Activated B cell treated with CpG ODN at 0.5 μM for 24 hours (primary cell): ENCODE results near the gene TPM1. TPM values are rescaled to one million over a fixed set of nuclear protein-coding genes. Genes with fewer than 3 reads are reported as not detected.

ENCODE experiments used
- ATAC-seq: fragments of 200-7000 bp; cut with Tn5 transposase; one replicate; pipeline ENCODE4 v1.10.0; 2021; ENCODE audit warnings: low read depth, mild to moderate bottlenecking, moderate library complexity
- CTCF ChIA-PET: fragments of 350-600 bp; sonication (Branson Sonifier 250); formaldehyde crosslinking; loops from one replicate; lab custom pipeline; 2021; ENCODE audit warnings: antibody characterized with exemption; lab: Charles Lee
- POLR2A ChIA-PET: fragments of 350-600 bp; sonication (Branson Sonifier 250); formaldehyde crosslinking; loops from one replicate; lab custom pipeline; 2021; ENCODE audit warnings: antibody characterized with exemption; lab: Charles Lee
- DNase-seq: peaks from one replicate; pipeline ENCODE4 v3.0.0; 2022
- H3K27ac Mint-ChIP-seq: one replicate; pipeline ENCODE4 v1.8.0; 2020; ENCODE audit warnings: mixed read lengths
- H3K27me3 Mint-ChIP-seq: one replicate; pipeline ENCODE4 v1.8.0; 2021; ENCODE audit warnings: mixed read lengths
- H3K36me3 Mint-ChIP-seq: one replicate; pipeline ENCODE4 v1.8.0; 2021; ENCODE audit warnings: low read depth, mixed read lengths
- H3K4me1 Mint-ChIP-seq: one replicate; pipeline ENCODE4 v1.8.0; 2021; ENCODE audit warnings: mixed read lengths
- H3K4me3 Mint-ChIP-seq: one replicate; pipeline ENCODE4 v1.8.0; 2020; ENCODE audit warnings: mild to moderate bottlenecking, mixed read lengths
- H3K9me3 Mint-ChIP-seq: one replicate; pipeline ENCODE4 v1.8.0; 2020; ENCODE audit warnings: mixed read lengths
- intact Hi-C: fragments of 100-400 bp; cut with micrococcal nuclease; formaldehyde crosslinking; loops from one replicate; pipeline ENCODE4 v1.15.1; 2024
- total RNA-seq: library from RNA; stranded (reverse); gene quantifications from 2 replicates; pipeline ENCODE4 v1.2.3, GENCODE V29; 2022
- TF ChIP-seq, protein P1 (sequence below): fragments of 200-600 bp; IDR thresholded peaks from one replicate; pipeline ENCODE4 v1.8.0; 2022; ENCODE audit warnings: antibody characterized with exemption, mild to moderate bottlenecking

The TPM1 gene
- total RNA-seq, 1 donor from 2014 or later = 7.8 TPM

DNA sequence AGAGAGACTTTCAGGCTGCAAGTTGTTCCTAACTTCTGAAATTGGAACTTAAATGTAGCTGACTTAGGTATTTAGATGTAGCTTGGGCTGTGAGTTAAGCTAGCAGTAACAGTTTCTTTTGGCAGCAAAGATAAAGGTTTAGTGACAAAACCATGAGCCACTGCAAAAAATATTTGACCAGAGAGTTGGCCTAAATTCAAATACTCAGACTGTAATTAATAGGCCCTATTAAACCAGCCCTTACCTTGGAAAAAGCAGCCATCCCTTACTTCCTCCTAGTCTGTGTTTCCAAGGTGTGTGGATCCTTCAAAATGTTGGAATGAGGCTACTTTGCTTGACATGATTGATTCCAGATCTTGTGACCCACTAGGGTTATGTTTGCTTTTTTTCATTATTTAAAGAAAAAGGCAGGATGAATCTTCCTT is 8.2 kb downstream of the TPM1 start:
- H3K9me3 Mint-ChIP-seq = no peaks in the 10 kb centered on the region
- peaks cover 19% of the 10 kb centered on the region for H3K4me1 Mint-ChIP-seq
- no peak overlapping the region for H3K27ac Mint-ChIP-seq
- CTCF ChIA-PET = no interaction called here
- intact Hi-C loops = no loop called here
- no peak for ATAC-seq
- POLR2A ChIA-PET = no interaction called here
- H3K4me3 Mint-ChIP-seq = no peak overlapping the region
- peaks cover 10% of the 10 kb centered on the region for H3K27me3 Mint-ChIP-seq
- DNase-seq = no peak
- TF ChIP-seq, protein P1, sequence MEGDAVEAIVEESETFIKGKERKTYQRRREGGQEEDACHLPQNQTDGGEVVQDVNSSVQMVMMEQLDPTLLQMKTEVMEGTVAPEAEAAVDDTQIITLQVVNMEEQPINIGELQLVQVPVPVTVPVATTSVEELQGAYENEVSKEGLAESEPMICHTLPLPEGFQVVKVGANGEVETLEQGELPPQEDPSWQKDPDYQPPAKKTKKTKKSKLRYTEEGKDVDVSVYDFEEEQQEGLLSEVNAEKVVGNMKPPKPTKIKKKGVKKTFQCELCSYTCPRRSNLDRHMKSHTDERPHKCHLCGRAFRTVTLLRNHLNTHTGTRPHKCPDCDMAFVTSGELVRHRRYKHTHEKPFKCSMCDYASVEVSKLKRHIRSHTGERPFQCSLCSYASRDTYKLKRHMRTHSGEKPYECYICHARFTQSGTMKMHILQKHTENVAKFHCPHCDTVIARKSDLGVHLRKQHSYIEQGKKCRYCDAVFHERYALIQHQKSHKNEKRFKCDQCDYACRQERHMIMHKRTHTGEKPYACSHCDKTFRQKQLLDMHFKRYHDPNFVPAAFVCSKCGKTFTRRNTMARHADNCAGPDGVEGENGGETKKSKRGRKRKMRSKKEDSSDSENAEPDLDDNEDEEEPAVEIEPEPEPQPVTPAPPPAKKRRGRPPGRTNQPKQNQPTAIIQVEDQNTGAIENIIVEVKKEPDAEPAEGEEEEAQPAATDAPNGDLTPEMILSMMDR = no peak
- peaks cover 2% of the 10 kb centered on the region for H3K36me3 Mint-ChIP-seq

DNA sequence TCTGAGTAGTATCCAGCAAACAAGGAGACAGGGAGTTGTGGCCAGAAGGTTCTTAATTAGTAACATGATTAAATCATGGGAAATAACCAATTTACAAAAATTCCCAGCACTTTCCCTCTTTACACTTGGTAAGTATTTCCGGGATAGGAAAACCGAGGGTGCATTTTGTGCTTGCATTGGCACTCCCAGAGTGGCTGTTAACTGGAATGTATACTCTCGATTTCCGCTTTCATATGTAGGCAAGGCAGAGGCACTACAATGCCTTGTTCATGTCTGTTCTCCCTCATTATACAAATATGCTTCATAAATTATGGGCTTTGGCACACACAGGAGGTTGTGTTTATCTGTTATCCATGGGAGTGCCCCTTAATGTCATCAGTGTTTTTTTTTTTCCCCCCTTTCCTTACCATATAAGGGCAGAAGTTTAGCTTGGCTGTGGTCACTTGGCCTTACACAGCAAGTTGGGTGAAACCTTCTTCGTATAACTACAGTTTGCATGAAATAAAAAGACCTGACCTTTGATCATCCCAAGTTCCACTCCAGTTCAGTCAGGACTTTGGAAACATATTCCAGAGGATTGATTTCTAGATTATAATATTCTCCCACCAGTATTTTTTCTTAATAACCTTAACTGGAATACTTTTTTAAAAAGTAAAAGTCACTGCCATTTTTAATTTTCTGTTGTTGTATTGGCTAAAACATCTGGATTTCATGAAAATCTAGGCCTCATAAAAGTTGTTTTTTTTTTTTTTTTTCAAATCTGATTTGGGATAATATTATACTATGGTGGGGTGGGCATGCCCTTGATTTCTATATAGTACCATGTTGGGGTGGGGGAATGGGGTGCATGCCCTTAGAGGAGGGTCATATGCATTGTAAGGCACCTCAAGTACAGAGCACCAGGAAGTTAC is 8.9 kb downstream of the TPM1 start:
- Mint-ChIP-seq H3K4me3 (no peak overlapping the region), H3K36me3 (peaks cover 2% of the 10 kb centered on the region), H3K4me1 (peaks cover 19% of the 10 kb centered on the region), H3K27me3 (peaks cover 6% of the 10 kb centered on the region), H3K9me3 (no peaks in the 10 kb centered on the region), H3K27ac (no peak overlapping the region)
- CTCF ChIA-PET = no interaction called here
- POLR2A ChIA-PET = no interaction called here
- DNase-seq (no peak), ATAC-seq (no peak)
- intact Hi-C loops = no loop called here
- TF ChIP-seq, protein P1 = no peak

DNA sequence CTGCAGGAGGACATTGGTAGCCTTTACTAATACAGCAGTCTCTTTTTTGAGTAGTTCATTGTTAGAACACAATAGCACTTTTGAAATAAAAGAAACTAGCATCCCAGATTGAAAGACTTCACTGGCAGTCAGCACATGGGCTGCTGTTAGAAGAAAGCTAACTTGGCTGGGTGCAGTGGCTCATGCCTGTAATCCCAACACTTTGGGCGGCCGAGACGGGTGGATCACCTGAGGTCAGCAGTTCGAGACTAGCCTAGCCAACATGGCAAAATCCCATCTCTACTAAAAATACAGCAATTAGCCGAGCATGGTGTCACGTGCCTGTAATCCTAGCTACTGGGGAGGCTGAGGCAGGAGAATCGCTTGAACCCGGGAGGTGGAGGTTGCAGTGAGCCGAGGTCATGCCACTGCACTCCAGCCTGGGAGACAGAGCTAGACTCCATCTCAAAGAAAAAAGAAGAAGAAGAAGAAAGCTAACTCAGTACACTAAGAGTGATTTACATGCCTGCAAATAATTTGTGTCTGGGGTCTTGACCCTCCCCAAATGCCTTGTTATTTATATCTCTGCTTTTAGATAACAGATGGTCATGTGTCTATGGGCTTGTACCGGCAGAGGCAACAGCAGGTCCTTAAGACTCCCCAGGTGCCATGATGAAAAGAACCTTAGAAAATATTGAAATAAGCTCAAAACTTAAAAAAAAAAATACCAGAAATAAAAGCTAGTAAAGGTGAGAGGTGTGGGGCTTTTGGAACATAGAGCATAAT is 9.7 kb downstream of the TPM1 start:
- H3K27ac Mint-ChIP-seq = no peak overlapping the region
- peaks cover 16% of the 10 kb centered on the region for H3K4me1 Mint-ChIP-seq
- H3K36me3 Mint-ChIP-seq = peaks cover 2% of the 10 kb centered on the region
- intact Hi-C loops = no loop called here
- H3K27me3 Mint-ChIP-seq = no peaks in the 10 kb centered on the region
- no peak for ATAC-seq
- TF ChIP-seq, protein P1 = no peak
- DNase-seq = no peak
- POLR2A ChIA-PET = no interaction called here
- no peak overlapping the region for H3K4me3 Mint-ChIP-seq
- CTCF ChIA-PET = no interaction called here
- no peaks in the 10 kb centered on the region for H3K9me3 Mint-ChIP-seq

DNA sequence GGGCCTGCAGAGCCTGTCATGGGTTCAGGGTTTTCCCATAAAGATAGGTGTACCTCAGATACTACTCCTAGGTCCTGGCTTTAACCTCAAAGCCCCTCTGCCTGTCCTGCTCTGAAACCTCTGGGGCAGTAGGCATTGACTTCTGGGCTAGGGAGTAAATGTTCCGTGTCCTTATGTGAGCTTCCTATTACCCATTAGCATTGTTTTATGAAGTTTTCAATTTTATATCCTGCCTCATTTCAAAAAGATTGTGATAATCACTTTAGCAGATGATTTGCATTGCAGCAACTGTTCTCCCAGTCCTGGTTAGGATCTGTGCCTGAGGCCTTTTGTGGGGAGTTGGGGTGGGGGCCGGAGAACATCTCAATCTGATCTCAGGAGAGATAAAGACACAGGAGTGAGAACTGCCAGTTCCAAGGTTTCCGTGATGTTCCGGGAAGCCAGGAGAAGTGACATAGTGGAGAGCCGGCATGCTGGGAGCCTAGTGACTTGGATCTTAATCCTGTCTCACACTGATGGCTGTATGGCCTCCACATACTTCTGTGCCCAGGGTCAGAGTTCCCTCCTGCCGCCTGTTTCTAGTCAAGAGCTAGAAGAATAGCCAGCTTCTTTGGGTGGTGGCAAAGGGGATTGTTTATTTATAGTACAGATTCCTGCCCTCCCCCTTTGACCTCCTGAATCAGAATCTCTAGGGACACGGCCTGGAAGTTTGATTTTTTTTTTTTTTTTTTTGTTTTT is 10.6 kb downstream of the TPM1 start:
- TF ChIP-seq, protein P1 = no peak
- POLR2A ChIA-PET = no interaction called here
- H3K4me1 Mint-ChIP-seq = peaks cover 10% of the 10 kb centered on the region
- H3K27me3 Mint-ChIP-seq = no peaks in the 10 kb centered on the region
- peaks cover 9% of the 10 kb centered on the region for H3K36me3 Mint-ChIP-seq
- H3K9me3 Mint-ChIP-seq = no peaks in the 10 kb centered on the region
- no peak for ATAC-seq
- CTCF ChIA-PET = no interaction called here
- no peak overlapping the region for H3K27ac Mint-ChIP-seq
- no peak overlapping the region for H3K4me3 Mint-ChIP-seq
- intact Hi-C loops = no loop called here
- DNase-seq = no peak
